MM.1S (cell line): ENCODE measurements around the gene EIF1B.

Experiments
- DNase-seq: peaks from one replicate; pipeline ENCODE4 v3.0.0-alpha.2; 2015
- H2AFZ ChIP-seq: fragments of 300-600 bp; sonication (generic); 2 replicates; pipeline ENCODE4 v1.6.0; 2016; ENCODE audit warnings: antibody characterized with exemption, low read length
- H3F3A ChIP-seq: fragments of 300-600 bp; sonication (generic); 2 replicates; pipeline ENCODE4 v1.6.1; 2016; ENCODE audit warnings: mild to moderate bottlenecking, antibody characterized with exemption, low read length, moderate library complexity, mixed read lengths; ENCODE audit not compliant: insufficient read depth
- H3K27ac ChIP-seq: fragments of 300-600 bp; sonication (generic); 2 replicates; pipeline ENCODE4 v1.5.1; 2016; ENCODE audit warnings: mild to moderate bottlenecking, low read length
- H3K27me3 ChIP-seq: fragments of 300-600 bp; sonication (generic); replicated peaks from 2 replicates; pipeline ENCODE4 v1.6.0; 2016; ENCODE audit warnings: low read length; ENCODE audit not compliant: insufficient read depth
- H3K36me3 ChIP-seq: fragments of 300-600 bp; sonication (generic); replicated peaks from 2 replicates; pipeline ENCODE4 v1.6.1; 2016; ENCODE audit warnings: mild to moderate bottlenecking, low read length, mixed read lengths; ENCODE audit not compliant: insufficient read depth
- H3K4me1 ChIP-seq: fragments of 300-600 bp; sonication (generic); 2 replicates; pipeline ENCODE4 v1.6.1; 2016; ENCODE audit warnings: low read length, mixed read lengths
- H3K4me2 ChIP-seq: fragments of 300-600 bp; sonication (generic); 2 replicates; pipeline ENCODE4 v1.6.0; 2016; ENCODE audit warnings: low read depth, low read length
- H3K4me3 ChIP-seq: fragments of 300-600 bp; sonication (generic); 2 replicates; pipeline ENCODE4 v1.5.1; 2016; ENCODE audit warnings: low read length, mixed read lengths
- H3K79me2 ChIP-seq: fragments of 300-600 bp; sonication (generic); 2 replicates; pipeline ENCODE4 v1.6.1; 2016; ENCODE audit warnings: mixed run types, low read length, mixed read lengths
- H3K9ac ChIP-seq: fragments of 300-600 bp; sonication (generic); 2 replicates; pipeline ENCODE4 v1.6.1; 2016; ENCODE audit warnings: low read length, mixed read lengths
- H3K9me2 ChIP-seq: fragments of 300-600 bp; sonication (generic); replicated peaks from 2 replicates; pipeline ENCODE4 v1.6.1; 2016; ENCODE audit warnings: mild to moderate bottlenecking, low read length, mixed read lengths; ENCODE audit not compliant: insufficient read depth
- H3K9me3 ChIP-seq: fragments of 300-600 bp; sonication (generic); replicated peaks from 2 replicates; pipeline ENCODE4 v1.6.1; 2016; ENCODE audit warnings: mild to moderate bottlenecking, low read length, mixed read lengths; ENCODE audit not compliant: insufficient read depth
- H4K20me1 ChIP-seq: fragments of 300-600 bp; sonication (generic); 2 replicates; pipeline ENCODE4 v1.6.1; 2016; ENCODE audit warnings: mild to moderate bottlenecking, low read length, moderate library complexity, mixed read lengths; ENCODE audit not compliant: insufficient read depth
- CTCF ChIP-seq: fragments of 300-600 bp; sonication (generic); IDR thresholded peaks from 2 replicates; pipeline ENCODE4 v1.5.1; 2016; ENCODE audit warnings: antibody characterized with exemption, low read length, mixed read lengths
- EZH2 ChIP-seq: fragments of 300-600 bp; sonication (generic); optimal IDR thresholded peaks from 2 replicates; pipeline ENCODE3; 2017; ENCODE audit warnings: low read depth, mild to moderate bottlenecking, antibody characterized with exemption, low read length, mixed read lengths
- EZH2phosphoT487 ChIP-seq: fragments of 300-600 bp; sonication (generic); IDR thresholded peaks from 2 replicates; pipeline ENCODE4 v1.6.1; 2018; ENCODE audit warnings: antibody characterized with exemption, low read length

Gene EIF1B

GRCh38 chr3:40332684-40333083, 23.2 kb downstream of the EIF1B start:
- TF ChIP-seq EZH2phosphoT487 (no peak), CTCF (no peak), EZH2 (no peak)
- H3K9me3 ChIP-seq: no peaks in the 10 kb centered on the region
- no peaks in the 10 kb centered on the region for H3K9me2 ChIP-seq
- peaks cover 14% of the 10 kb centered on the region; the same call in 1 of the 2 replicates for H4K20me1 ChIP-seq
- H3K4me3 ChIP-seq: no peak overlapping the region
- H3K4me1 ChIP-seq: no peaks in the 10 kb centered on the region
- no peaks in the 10 kb centered on the region for H3F3A ChIP-seq
- H3K27ac ChIP-seq: no peak overlapping the region
- H3K4me2 ChIP-seq: no peak overlapping the region
- no peak overlapping the region for H2AFZ ChIP-seq
- DNase-seq: no peak
- no peaks in the 10 kb centered on the region for H3K79me2 ChIP-seq
- H3K9ac ChIP-seq: no peak overlapping the region
- no peaks in the 10 kb centered on the region for H3K36me3 ChIP-seq
- peaks cover 62% of the 10 kb centered on the region for H3K27me3 ChIP-seq

- Histone ChIP-seq H3K9ac (no peak overlapping the region), H3K9me2 (no peaks in the 10 kb centered on the region), H3K9me3 (no peaks in the 10 kb centered on the region), H2AFZ (no peak overlapping the region), H3K27me3 (peaks cover 55% of the 10 kb centered on the region), H3K79me2 (no peaks in the 10 kb centered on the region), H3K27ac (no peak overlapping the region), H4K20me1 (0 out of 2 replicates have a peak, but pooled peaks cover 7% of the 10 kb centered on the region), H3F3A (no peaks in the 10 kb centered on the region), H3K4me2 (no peak overlapping the region), H3K4me1 (no peaks in the 10 kb centered on the region), H3K36me3 (no peaks in the 10 kb centered on the region), H3K4me3 (no peak overlapping the region)
- TF ChIP-seq EZH2phosphoT487 (no peak), EZH2 (no peak), CTCF (no peak)
- no peak for DNase-seq
Measured at GRCh38 chr3:40333416-40333815, 23.9 kb downstream of the EIF1B start.

- no peak for DNase-seq
- peaks cover 51% of the 10 kb centered on the region for H3K27me3 ChIP-seq
Measured at GRCh38 chr3:40333852-40334251, 24.3 kb downstream of the EIF1B start.

More at GRCh38 chr3:40333852-40334251, 24.3 kb downstream of the EIF1B start:
- Histone ChIP-seq H3F3A (no peaks in the 10 kb centered on the region), H4K20me1 (0 out of 2 replicates have a peak, but pooled peaks cover 6% of the 10 kb centered on the region), H3K4me1 (no peaks in the 10 kb centered on the region), H3K4me3 (no peak overlapping the region), H3K4me2 (no peak overlapping the region), H3K9me3 (no peaks in the 10 kb centered on the region), H3K9ac (no peak overlapping the region), H3K36me3 (no peaks in the 10 kb centered on the region), H3K27ac (no peak overlapping the region), H3K9me2 (no peaks in the 10 kb centered on the region), H3K79me2 (no peaks in the 10 kb centered on the region), H2AFZ (no peak overlapping the region)
- TF ChIP-seq EZH2 (no peak), CTCF (no peak), EZH2phosphoT487 (no peak)
